Head of caudate nucleus (tissue), 42 donors: ENCODE results near the gene SEMA4G.

Experiments
- DNase-seq, 42 donors: peaks; one replicate each; pipeline versions ENCODE4 v3.0.0 to v3.0.0-alpha.2; 2020 to 2021; ENCODE audit warnings: mixed read lengths in 7 of 42
- intact Hi-C: fragments of 100-400 bp; cut with DNase I; formaldehyde crosslinking; loops from one replicate; pipeline ENCODE4 v1.15.0; 2022

The SEMA4G gene

DNA sequence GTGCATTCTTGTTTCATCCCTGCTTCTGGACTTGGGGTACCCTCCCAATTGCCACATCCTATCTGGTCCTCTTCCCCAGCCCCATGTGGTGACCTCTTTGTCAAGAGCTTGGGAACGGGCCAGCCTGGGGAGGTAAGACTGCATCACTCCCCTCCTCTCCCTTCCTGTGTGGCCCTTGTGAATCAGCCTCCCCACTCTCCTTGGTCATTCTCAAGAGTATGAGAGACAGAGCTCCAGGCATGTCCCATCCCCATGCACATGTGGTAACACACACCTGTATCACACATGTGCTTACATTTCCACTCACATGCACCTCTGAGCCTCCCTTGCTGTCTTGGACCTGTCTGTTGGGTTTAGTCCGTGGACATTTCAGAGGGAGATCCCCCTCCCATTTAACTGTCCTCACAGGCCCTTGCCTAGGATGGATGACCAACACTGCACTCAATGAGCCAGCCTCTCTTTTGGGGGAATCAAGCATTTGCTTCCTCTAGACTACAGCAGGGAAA, 15.4 kb downstream of the SEMA4G start:
- intact Hi-C loops = no loop called here
- DNase-seq = peak in 5 of 42 donors; percentile 4 to 22 (median 6)

DNA sequence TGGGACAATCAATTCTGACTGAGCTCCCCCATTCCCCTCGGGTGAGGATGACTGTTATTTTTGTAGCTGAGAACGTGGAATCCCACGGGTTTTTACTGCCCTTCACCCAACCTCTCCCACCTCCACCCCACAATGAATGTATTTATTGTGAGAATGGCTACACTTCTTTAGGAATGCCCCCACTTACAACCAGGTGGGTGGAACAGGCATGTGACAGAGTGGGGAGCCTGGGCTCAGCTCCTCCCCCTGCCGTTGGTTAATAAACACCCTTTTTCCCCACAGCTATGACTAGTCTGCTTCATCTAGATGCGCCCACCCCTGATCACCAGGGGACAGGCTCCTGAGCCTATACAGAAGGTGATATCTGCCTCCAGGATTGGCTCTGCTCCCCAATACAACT, 16.0 kb downstream of the SEMA4G start:
- intact Hi-C loops = no loop called here
- peak in 14 of 42 donors; percentile 14 to 61 (median 39) for DNase-seq

DNA sequence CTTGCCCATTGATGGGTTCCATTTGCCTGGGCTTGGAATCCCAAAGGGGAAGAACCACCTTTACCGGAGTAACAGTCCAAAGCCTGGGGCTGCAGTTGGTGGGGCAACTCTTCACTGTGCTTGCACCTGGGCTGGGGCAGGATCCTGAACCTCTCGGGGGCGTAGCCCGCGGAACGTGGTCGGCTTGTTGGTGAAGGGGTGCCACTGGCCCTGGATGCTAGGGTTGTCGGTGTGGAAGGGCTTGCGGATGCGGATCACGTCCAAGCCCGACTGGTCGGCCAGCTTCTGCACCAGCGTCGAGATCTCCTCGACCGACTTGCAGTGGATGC, 17.3 kb downstream of the SEMA4G start:
- intact Hi-C loops = no loop called here
- DNase-seq = no peak

DNA sequence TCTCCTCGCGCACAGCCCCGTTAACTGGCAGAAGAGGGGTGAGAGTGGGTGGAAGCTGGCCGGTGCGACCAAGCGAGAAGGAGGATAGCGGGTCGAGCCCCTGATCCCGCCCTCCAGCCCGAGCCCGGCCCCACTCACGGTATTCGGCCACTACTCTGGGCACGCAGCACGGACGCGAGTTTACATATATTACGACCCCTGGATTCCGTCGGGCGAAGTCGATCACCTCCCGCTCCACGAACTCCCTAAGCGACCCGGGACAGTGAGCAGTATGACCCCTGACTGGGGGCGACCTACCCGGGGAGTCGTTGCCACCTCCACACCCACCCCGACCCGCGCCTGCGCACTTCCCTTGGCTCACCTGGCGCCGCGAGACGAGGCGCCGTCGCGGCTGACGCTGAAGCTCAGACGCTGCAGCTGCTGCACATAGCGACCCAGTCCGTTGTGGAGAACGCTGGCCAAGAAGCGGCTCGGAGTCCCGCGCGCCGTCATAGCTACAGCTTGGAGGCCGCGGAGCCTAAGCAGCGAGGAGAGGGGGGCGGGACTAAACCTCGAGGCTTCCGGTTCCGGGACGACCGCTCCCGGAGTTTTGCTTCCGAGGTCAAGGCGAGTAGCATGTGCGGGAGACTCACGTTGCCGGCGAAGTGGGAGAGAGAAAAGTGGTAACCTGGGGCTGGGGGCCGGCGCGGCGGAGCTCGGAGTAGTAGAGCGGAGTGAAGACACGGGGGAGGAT, 17.8 kb downstream of the SEMA4G start, which contains the start of the genes MRPL43 and TWNK:
Gene MRPL43 (minus strand): TSS at position 546 of the 733 bp plus-strand sequence. CDS start 54 bp downstream, at position 492.
Gene TWNK (plus strand): TSS at position 592 of the 733 bp plus-strand sequence. CDS start 668 bp downstream, outside the sequence.
- intact Hi-C loops = no loop called here
- peak; percentile 86 to 97 (median 92) for DNase-seq

GRCh38 chr10:100987685-100988049, 18.4 kb downstream of the SEMA4G start:
- intact Hi-C loops = no loop called here
- no peak for DNase-seq

DNA sequence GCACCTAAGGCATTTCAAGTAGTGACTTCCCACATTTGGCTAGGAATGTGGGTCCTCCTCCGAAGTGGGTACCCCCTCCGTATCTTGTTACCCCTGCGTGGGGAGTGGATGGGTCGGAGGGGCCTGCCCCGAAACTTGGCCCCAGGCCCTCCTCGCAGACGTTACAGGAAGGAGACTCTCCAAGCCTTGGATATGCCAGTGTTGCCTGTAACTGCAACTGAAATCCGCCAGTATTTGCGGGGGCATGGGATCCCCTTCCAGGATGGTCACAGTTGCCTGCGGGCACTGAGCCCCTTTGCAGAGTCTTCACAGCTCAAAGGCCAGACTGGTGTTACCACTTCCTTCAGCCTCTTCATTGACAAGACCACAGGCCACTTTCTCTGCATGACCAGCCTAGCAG, 18.9 kb downstream of the SEMA4G start:
- intact Hi-C loops = no loop called here
- no peak for DNase-seq

DNA sequence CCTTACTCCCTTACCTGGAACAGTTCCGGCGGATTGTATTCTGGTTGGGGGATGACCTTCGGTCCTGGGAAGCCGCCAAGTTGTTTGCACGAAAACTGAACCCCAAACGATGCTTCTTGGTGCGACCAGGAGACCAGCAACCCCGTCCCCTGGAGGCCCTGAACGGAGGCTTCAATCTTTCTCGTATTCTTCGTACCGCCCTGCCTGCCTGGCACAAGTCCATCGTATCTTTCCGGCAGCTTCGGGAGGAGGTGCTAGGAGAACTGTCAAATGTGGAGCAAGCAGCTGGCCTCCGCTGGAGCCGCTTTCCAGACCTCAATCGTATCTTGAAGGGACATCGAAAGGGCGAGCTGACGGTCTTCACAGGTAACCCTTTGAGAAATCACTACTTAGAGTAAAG, 19.8 kb downstream of the SEMA4G start:
- no peak for DNase-seq
- intact Hi-C loops = no loop called here

- intact Hi-C loops = loop anchor here (1.0 kb wide), 1 partner anchor 20 kb away; no protein-coding TSS in a partner anchor
- peak in 30 of 42 donors; percentile 20 to 86 (median 63) for DNase-seq
These were observed 24.8 kb downstream of the SEMA4G start for GRCh38 chr10:100993986-100994708.

DNA sequence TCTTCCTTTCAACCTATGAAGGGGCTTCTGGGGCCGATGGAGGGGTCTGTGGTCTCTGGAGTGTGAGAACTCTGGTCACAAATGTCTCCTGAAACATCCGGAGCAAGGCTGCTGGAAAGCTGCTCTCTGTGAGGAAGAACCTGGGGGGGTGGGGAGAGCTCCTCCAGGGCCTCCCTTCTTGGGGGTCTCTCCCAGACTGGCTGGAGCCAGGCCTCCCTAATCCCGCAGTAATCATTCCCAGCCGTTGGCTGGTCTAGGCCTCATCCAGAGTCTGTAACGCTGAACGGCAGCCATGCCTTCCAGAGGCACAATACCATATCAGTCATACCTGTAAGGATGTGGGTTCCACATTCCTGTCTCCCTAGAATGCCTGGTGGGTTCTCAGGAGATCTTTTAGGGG, 25.9 kb downstream of the SEMA4G start:
- DNase-seq = no peak
- intact Hi-C loops = loop anchor here (5.0 kb wide), 1 partner anchor 83 kb away; the partner anchor contains the start of gene SLF2

DNA sequence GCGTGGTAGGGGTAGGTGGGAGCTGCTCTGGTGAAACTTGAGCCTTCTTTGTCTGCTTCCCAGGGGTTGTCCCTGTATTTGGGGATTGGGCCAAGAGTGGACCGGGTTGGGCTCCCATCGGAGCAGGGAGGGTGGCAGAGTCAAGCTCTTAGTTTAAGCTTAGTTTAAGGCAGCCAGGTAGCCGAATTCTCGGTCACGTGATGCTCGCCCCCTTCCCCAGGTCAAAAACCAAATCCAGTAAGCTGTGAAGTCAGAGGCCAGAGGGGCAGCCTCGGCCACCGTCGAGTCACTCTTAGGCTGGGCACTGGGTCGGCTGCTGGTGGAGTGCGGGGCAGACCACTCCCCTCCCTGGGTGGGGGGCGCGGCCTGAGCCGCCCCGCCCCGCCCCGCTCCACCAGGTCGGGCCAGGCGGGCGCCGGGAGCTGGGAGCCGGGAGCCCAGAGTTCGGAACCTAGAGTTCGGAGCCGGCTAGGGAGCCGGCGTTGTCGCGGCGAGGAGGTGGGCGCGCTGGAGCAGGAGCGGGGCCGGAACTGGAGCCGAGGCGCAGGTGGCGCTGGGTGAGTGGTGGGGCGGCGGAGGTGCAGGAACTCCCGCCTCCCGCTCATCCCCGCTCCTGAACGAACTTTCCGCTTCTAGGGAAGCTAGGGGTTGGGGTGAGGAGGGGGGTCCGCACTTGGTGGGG, 27.5 kb downstream of the SEMA4G start:
- peak in 11 of 42 donors; percentile 18 to 62 (median 43) for DNase-seq
- intact Hi-C loops = loop anchor here (5.0 kb wide), 1 partner anchor 85 kb away; the partner anchor contains the start of gene SLF2

DNA sequence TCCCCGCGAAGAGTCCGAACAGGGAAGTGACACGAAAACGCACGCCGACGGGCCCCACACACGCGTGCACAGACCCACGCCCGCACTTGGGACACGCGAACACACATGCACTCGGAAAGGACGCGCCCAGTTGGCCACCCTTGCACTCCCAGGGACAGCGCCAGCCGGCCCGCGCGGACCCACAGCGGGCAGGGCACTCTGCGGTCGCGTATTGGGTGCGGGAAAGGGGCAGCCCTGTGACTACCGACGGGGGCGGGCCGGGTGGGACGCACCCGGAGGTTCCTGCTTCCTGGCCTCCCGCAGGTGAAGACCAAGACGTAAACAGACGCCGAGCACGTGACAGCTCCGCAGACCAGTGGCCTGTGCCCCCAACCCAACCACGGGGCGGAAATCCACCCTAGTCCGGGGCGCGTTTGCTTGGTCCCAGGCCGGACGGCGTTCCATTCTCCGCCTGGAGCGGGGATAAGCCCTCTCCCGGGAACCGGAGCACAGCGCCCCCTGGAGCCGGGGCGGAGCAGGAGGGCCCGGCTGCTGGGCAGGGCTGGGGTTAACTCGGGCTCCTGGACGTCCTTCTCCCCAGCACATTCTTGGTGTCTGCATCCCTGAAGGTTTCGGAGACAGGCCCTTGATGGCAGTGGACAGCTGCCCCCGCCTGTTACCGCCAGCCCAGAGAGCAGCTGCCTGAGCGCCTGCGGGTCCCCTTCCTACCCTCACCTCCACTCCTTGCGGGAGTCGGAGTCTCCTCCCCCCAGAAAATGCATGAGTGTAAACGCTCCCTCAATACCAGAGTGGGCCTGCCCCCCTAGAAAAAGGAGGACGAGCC, 28.3 kb downstream of the SEMA4G start:
- peak in 38 of 42 donors; percentile 49 to 88 (median 74) for DNase-seq
- intact Hi-C loops = loop anchor here (5.0 kb wide), 1 partner anchor 85 kb away; the partner anchor contains the start of gene SLF2

DNA sequence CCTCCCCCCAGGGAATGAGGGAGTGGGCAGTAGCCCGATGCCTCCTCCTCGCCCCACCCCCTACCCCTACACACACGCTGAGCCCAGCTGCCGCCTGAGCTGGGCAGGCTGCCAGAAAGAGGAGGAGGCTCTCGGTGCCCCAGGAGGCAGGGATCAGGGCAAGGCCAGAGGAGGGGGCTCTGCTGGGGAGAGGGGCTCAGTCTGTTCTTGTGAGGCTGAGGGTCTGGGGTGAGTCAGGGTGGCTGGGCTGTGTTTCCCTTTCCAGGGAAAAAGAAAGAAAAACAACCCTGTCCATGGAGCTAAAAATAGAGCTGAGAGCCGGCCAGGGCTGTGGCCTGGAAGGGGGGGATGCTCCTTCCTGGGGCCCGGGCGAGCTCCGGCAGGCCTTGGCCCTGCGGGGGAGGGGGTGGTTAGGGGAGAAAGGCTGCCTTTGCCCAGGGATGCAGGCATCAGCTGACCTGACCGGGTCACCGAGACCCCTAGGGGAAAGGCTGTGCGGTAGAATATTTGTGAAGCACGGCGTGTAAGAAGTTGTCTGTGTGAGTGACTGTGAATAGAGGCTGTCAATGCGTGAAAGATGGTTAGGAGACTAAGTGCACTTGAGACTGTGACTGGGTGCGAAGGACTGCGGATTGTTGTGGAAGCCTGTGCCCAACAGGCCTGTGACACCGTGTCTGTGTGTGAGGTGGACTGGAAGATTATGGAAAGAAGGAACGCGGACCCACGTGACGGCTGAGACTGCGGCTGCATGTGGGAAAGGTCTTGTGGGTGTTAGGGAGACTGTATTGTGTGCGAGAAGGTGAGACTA, 29.1 kb downstream of the SEMA4G start:
- intact Hi-C loops = loop anchor here (5.0 kb wide), 1 partner anchor 86 kb away; the partner anchor contains the start of gene SLF2
- peak; percentile 81 to 96 (median 91) for DNase-seq

DNA sequence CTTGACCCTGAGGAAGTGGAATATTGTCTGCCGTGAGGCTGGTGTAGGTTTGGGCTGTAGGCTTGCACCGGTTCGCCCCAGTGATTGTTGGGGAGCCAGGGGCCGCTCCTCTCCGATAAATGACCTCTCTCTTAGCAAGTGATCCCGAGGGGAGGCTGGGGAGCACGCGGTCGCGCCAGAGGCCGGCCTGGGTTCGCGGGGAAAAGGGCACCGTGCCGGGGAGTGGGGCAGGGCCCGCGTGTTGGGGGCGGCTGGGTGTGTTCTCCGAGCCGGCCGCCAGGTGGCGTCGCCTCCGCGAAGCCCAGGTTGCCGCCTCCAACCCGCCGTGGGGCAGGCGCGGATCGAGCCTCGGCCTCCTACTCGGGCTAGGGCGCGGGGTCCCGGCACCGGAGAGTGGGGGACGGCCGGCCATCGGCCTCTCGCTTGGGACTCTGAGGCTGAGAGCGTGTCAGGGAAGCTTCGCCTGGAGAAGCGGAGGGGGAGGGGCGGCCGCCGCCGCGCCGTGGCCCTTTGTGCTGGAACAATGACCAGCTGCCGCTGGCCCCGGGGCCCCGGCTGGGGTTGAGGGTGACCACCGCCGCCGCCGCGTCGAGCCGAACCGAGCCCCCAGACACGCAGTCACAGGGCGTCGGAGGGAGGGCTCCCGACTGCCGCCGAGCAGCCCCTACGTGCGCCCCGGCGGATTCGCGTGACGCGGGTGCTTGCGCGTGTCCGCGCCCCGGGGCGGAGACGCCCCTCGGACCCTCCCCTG, 29.9 kb downstream of the SEMA4G start:
- peak; percentile 52 to 93 (median 87) for DNase-seq
- intact Hi-C loops = loop anchor here (5.0 kb wide), 1 partner anchor 87 kb away; the partner anchor contains the start of gene SLF2

DNA sequence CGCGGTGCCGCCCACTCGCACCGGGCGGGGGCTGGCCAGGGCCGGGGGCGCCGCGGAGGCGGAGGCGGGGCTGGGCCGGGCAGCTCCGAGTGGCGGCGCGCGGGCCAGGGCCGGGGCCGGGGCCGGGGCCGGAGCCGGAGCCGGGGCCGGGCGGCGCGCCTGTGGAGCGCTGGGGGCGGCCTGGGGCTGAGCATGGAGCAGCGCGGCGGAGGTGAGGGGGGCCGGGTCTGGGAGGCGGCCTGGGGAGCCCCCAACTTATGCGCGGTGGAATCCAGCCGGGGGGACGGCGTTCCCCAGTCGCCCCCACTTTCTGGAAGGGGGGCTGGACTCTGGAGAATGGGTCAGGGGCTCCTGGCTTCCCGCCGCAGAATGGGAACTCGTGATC, 30.4 kb downstream of the SEMA4G start, which contains the start of gene LZTS2:
Gene LZTS2 (plus strand): TSS at position 67 of the 385 bp plus-strand sequence. CDS start 2,731 bp downstream, outside the sequence.
- intact Hi-C loops = loop anchor here (5.0 kb wide), 1 partner anchor 87 kb away; the partner anchor contains the start of gene SLF2
- DNase-seq = peak in 1 of 42 donors; percentile 89

GRCh38 chr10:101000127-101000914, 31.0 kb downstream of the SEMA4G start:
- intact Hi-C loops = no loop called here
- peak in 22 of 42 donors; percentile 30 to 74 (median 54) for DNase-seq
